Effector memory CD8-positive, alpha-beta T cell (primary cell): ENCODE results near the gene BCAS3.
"Not testable (repeated sequence)": the region's sequence is repeated elsewhere in the genome, so short reads cannot be mapped to it uniquely, and the experiment has no call there.

ENCODE experiments used
- ATAC-seq: fragments of 150-1000 bp; cut with Tn5 transposase; replicated peaks from 2 replicates; pipeline ENCODE4 v1.10.0; 2021; ENCODE audit warnings: mild to moderate bottlenecking, moderate library complexity
- DNase-seq, 3 experiments: peaks; one replicate each; pipeline ENCODE4 v3.0.0; 2021
- H3K27ac Mint-ChIP-seq, 2 donors: one replicate each; pipeline ENCODE4 v1.8.0; 2022; ENCODE audit warnings: mild to moderate bottlenecking in 2 of 2, mixed read lengths in 2 of 2, moderate library complexity in 2 of 2
- H3K27me3 Mint-ChIP-seq, 2 donors: one replicate each; pipeline ENCODE4 v1.8.0; 2022; ENCODE audit warnings: mixed read lengths in 2 of 2
- H3K36me3 Mint-ChIP-seq: one replicate; pipeline ENCODE4 v1.8.0; 2022; ENCODE audit warnings: mild to moderate bottlenecking, moderate library complexity, mixed read lengths; ENCODE audit not compliant: insufficient read depth
- H3K4me1 Mint-ChIP-seq, 2 donors: one replicate each; pipeline ENCODE4 v1.8.0; 2022; ENCODE audit warnings: low read depth in 2 of 2, mixed read lengths in 2 of 2
- H3K4me3 Mint-ChIP-seq, 2 donors: one replicate each; pipeline ENCODE4 v1.8.0; 2022; ENCODE audit warnings: mild to moderate bottlenecking in 2 of 2, mixed read lengths in 2 of 2, moderate library complexity in 2 of 2
- H3K9me3 Mint-ChIP-seq, 2 donors: one replicate each; pipeline ENCODE4 v1.8.0; 2022; ENCODE audit warnings: mixed read lengths in 2 of 2

Gene BCAS3

DNA sequence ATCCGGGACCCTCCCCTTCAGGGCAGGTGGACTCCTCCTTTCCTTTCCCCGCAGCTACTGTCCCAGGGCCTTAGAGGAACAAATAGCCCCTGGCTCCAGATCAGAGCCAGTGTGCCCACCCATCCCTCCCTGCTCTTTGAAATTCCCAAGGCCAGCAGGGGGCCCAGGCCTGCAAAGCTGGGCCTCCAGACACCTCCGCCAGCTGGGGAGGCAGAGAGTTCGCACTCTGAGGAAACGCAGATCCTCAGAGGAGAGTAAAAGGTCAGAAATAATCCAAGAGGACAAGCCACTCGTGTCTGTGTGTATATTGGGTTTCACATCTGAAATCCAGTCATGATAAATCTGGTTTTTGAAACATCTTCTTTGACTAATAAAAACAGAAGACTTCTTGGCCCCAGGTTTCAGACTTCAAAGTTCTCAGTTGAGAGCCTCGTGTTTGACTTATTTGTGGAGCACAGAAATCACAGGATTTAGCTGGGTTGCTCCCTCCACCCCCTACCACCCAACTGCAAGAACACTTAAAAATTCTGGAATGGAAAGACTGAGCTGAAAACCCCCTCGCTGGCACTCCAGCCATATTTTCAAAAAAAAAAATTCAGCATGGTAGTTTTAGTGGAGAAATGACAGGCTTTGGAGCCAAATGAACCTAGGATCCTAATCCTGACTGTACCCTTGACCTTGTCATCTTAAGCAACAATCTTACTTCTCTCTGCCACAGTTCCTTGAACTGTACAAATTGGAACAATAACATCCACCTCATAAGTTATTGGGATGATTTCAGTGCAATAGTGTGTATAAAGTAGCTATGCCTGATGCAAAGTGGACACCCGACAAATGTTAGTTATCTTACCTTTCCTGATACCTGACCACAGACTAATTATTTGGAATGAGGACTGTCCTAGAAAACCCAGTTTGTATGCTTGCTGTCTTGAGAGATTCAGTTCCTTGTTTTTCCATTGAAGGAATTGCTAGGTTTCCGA lies 677.5 kb downstream of the BCAS3 start:
- Mint-ChIP-seq H3K27ac (no peak overlapping the region), H3K27me3 (no peaks in the 10 kb centered on the region), H3K4me1 (no peaks in the 10 kb centered on the region), H3K9me3 (no peaks in the 10 kb centered on the region), H3K4me3 (no peak overlapping the region), H3K36me3 (peaks cover 3% of the 10 kb centered on the region)
- ATAC-seq (no peak), DNase-seq (no peak)

DNA sequence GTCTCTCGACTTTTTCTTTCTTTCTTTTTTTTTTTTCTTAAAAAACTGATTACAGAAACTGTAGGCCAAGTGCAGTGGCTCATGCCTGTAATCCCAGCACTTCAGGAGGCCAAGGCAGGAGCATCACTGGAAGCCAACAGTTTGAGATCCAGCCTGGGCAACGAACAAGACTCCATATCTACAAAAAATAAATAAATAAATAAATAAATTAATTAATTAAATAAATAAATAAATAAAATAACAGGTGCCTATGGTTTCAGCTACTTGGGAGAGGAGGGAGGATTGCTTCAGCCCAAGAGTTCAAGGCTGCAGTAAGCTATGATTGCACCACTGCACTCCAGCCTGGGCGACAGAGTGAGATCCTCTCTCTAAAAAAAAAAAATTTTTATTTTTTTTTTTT lies 679.4 kb downstream of the BCAS3 start:
- not testable (repeated sequence) for H3K9me3 Mint-ChIP-seq, H3K36me3 Mint-ChIP-seq, H3K4me1 Mint-ChIP-seq, H3K27ac Mint-ChIP-seq, DNase-seq, H3K4me3 Mint-ChIP-seq, ATAC-seq, H3K27me3 Mint-ChIP-seq

DNA sequence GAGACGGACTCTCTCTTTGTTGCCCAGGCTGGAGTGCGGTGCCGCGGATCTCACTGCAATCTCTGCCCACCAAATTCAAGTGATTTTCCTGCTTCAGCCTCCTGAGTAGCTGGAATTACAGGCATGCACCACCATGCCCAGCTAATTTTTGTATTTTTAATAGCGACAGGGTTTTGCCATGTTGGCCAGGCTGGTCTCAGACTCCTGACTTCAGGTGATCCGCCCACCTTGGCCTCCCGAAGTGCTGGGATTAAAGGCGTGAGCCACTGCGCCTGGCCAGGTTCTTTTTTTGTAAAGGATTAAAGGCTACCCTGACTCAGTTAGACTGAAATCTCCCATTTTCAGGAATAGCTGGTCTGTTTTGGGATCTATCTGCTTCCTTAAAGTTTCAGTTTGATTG lies 681.9 kb downstream of the BCAS3 start:
- H3K36me3 Mint-ChIP-seq, H3K9me3 Mint-ChIP-seq, H3K27me3 Mint-ChIP-seq, H3K4me1 Mint-ChIP-seq, ATAC-seq, H3K4me3 Mint-ChIP-seq, DNase-seq, H3K27ac Mint-ChIP-seq: not testable (repeated sequence)

DNA sequence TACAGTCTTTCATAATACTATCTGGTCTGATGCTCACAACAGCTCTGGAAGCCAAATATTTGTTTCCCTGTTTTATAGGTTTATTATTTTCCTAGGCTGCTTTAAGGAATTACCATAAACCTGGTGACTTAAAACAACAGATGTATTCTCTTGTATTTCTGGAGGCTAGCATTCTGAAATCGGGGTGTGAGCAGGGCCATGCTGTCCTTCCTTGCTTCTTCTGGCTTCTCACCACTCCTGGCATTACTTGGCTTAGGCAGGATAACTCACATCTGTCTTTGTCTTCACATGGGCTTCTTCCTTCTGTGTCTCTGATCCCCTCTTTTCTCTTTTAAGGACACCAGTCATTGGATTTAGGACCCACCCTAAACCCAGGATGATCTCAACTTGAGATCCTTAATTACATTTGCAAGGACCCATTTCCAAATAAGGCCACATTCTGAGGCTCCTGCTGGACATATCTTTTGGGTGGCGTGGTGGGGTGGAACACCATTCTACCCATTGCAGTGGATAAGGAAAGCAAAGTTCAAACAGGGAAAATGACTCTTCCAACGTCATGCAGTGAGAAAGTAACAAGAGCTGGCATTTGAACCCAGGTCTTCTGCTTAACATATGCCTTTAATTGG lies 682.8 kb downstream of the BCAS3 start:
- Mint-ChIP-seq H3K27me3 (no peaks in the 10 kb centered on the region), H3K4me3 (no peak overlapping the region), H3K36me3 (no peaks in the 10 kb centered on the region), H3K4me1 (no peaks in the 10 kb centered on the region), H3K9me3 (no peaks in the 10 kb centered on the region), H3K27ac (no peak overlapping the region)
- no peak for ATAC-seq
- no peak for DNase-seq

DNA sequence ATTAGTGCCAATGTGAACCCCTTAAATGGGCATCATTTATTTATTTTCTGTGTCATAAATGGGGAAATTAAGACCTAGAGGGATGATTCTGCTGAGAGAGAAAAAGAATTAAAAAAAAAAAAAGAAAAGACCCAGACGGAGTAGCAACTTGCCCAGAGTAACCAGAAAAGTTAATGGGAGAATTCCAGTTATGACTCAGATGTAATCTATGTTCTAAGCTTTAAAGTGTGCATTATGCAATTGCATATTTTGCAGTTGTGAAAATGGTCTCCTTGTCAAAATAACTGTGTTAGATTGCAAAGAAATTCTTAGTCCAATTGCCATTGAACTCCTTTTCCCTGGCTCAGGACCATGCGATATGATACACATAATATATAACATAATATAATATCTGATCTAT lies 683.4 kb downstream of the BCAS3 start:
- ATAC-seq (no peak), DNase-seq (no peak)
- no peak overlapping the region for H3K27ac Mint-ChIP-seq
- no peaks in the 10 kb centered on the region for H3K4me1 Mint-ChIP-seq
- H3K4me3 Mint-ChIP-seq = no peak overlapping the region
- no peaks in the 10 kb centered on the region for H3K36me3 Mint-ChIP-seq
- no peaks in the 10 kb centered on the region for H3K9me3 Mint-ChIP-seq
- H3K27me3 Mint-ChIP-seq = no peaks in the 10 kb centered on the region

DNA sequence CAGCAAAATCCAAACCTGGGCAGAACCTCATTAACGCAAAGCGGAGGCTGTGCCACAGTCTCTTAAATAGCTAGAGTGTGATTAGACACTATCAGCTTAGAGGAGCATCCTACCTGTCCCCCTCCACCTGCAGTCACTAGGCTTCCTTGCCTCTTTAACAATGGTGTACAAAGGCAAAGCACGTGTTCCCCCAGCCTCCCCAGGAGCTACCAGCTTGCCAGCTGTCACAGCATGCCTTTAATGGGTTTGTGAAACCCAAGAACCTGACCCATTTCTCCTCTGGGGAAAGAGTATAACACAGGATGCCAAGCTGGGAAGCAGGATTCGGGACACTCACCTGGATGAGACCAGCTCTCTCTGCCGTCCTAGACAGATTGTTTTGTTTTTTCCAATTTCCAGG lies 684.7 kb downstream of the BCAS3 start:
- Mint-ChIP-seq H3K27me3 (no peaks in the 10 kb centered on the region), H3K9me3 (no peaks in the 10 kb centered on the region), H3K36me3 (no peaks in the 10 kb centered on the region), H3K4me1 (no peaks in the 10 kb centered on the region), H3K27ac (no peak overlapping the region), H3K4me3 (no peak overlapping the region)
- no peak for DNase-seq
- ATAC-seq = no peak

DNA sequence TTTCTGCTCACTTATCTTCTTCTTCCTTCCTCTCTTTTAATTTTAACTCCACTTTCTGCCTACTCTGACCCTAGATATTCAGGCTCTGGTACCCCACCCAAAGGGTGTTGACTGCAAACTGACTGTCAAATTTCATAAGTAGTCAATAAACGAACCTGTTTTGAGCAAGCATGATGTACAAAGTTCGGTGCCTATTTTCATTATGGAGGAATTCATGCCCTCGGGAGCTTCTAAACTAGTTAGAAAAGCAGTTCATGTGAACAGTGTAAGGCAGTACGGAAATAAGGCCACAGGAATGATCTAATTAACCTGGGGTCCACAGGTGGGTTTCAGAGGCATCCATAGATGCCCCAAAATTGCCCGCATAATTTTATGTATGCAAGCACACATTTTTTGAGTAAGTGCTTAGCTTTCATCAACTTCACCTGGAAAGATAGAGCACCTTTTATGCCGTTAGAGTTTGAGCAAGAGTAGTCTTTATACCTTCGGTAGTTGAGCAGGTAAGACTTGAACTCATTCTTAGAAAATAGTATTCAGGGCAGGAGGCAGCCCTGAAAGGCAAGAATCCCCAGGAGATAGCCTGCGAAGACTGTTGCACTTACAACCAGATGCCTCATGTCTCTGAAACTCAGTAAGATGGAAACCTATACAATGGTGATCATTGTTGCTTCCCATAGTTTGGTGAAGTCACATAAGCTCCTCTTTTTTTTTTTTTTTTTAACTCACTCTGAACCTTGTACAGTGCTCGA lies 685.4 kb downstream of the BCAS3 start:
- ATAC-seq = no peak
- no peak for DNase-seq
- H3K9me3 Mint-ChIP-seq = no peaks in the 10 kb centered on the region
- no peaks in the 10 kb centered on the region for H3K27me3 Mint-ChIP-seq
- H3K4me3 Mint-ChIP-seq = no peak overlapping the region
- H3K36me3 Mint-ChIP-seq = no peaks in the 10 kb centered on the region
- no peaks in the 10 kb centered on the region for H3K4me1 Mint-ChIP-seq
- H3K27ac Mint-ChIP-seq = no peak overlapping the region

DNA sequence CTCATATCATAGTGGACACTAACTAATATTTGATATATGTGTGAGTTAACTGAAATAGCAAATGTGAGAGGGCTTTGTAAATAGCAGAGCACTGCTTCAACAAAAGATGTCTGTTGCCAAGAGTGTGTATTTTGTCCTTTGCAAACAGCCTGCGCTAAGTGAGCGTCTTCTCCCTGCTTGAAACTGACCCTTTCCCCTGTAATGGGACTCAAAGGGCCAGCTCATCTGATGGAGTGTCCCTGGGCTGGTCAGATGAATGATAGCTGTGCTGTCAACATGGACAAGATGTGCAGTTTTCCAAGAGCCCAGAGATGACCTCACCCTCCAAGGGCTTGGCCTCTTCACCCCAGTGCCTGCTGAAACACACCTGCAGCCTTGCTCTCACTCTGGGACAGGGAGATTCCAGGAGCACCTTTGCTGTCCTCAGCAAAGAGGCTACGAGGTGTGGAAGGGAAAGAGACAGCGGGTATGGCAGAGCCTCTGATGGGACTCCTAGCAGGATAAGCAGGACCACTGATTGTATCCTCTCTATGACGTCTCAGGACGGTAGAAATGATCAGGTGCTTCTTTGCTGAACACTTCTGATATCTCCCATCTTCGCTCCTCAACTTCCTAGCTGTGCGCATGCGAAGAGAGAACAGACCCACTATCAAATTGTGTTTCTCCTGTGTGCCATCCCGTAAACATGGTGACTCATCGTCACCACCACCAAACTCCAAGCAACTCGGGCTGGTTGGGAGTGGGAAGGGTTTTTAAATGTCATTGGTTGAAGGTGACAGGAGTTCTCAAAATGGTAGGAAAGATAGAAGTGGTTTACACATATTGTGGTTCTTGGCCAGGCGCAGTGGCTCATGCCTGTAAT lies 686.2 kb downstream of the BCAS3 start:
- H3K9me3 Mint-ChIP-seq = no peaks in the 10 kb centered on the region
- DNase-seq (no peak), ATAC-seq (no peak)
- no peaks in the 10 kb centered on the region for H3K36me3 Mint-ChIP-seq
- no peaks in the 10 kb centered on the region for H3K4me1 Mint-ChIP-seq
- H3K27ac Mint-ChIP-seq = no peak overlapping the region
- no peaks in the 10 kb centered on the region for H3K27me3 Mint-ChIP-seq
- no peak overlapping the region for H3K4me3 Mint-ChIP-seq

DNA sequence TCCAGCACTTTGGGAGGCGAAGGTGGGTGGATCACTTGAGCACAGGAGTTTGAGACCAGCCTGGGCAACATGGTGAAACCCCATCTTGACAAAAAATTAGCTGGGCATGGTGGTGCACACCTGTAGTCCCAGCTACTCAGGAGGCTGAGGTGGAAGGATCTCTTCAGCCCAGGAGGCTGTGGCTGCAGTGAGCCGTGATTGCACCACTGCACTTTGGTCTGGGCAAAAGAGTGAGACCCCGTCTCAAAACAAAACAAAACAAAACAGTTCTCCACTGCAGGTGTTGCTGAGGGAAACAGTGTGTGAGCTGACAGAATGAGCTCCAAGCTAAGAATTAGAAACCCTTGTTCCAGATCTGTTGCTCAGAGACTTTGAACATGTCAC lies 686.8 kb downstream of the BCAS3 start:
- no peaks in the 10 kb centered on the region for H3K27me3 Mint-ChIP-seq
- H3K36me3 Mint-ChIP-seq = no peaks in the 10 kb centered on the region
- H3K4me3 Mint-ChIP-seq = no peak overlapping the region
- no peaks in the 10 kb centered on the region for H3K4me1 Mint-ChIP-seq
- DNase-seq (no peak), ATAC-seq (no peak)
- no peak overlapping the region for H3K27ac Mint-ChIP-seq
- H3K9me3 Mint-ChIP-seq = no peaks in the 10 kb centered on the region

DNA sequence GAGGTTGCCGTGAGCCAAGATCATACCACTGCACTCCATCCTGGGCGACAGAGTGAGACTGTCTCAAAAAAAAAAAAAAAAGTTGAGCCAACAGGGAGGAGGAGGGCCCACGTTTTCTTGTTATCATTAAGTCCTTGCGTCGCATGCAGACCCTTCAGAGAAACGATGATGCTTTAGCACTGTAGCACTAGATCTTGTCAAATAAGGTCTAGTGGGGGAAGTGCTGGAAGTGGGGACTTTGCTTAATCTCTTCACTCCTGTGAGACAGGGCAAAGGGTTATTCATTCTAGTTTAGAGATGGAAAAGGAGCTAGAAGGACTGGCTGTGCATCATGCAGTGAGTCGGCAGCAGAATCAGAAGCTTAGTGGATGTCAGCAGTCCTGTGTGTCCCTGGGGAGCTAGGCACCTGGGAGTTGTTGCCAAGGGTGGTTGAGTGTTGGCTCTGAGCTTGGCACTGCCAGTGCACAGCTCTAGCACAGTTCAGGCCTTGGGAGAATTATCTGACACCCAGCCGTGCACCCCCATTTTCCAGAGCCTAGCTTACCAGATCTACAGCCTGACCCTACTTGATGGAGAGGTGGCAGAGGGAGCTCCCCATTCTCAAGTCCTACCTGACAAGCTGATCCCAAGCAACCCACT lies 688.5 kb downstream of the BCAS3 start:
- ATAC-seq (no peak), DNase-seq (no peak)
- Mint-ChIP-seq H3K4me3 (no peak overlapping the region), H3K9me3 (no peaks in the 10 kb centered on the region), H3K27me3 (no peaks in the 10 kb centered on the region), H3K27ac (no peak overlapping the region), H3K4me1 (no peaks in the 10 kb centered on the region), H3K36me3 (peaks cover 4% of the 10 kb centered on the region)

DNA sequence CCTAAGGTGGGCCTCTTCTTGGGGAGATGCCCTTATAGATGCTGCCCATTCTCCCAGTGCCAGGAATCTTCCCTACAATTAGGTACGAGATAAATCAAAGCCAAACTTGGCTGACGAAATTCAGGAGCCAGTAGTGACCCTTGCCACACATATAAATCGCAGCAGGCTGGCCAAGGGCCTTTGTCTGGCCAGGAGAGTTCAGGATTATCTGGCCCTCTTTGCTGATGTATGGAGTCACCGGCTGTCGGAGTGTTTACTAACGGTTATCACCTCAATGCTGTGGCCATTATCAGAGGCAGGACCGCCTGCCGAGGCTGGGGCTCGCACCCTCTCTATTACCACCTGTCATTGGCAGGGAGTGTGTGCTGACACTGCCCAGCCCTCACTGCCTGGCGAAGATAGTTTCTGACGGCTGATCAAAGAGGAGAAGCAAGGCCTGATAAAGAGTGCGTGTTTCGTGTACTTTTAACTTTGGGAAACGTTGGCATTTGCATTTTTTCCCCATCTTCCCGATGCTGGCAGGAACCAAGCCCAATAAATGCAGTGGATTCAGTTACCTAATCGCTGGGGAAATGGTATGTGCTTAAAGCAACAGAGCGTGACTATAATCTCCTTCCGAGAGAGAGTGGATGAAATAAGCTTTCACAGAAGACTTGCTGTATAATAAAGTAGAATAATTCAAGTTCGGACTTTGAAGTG lies 689.2 kb downstream of the BCAS3 start:
- no peaks in the 10 kb centered on the region for H3K9me3 Mint-ChIP-seq
- no peaks in the 10 kb centered on the region for H3K27me3 Mint-ChIP-seq
- H3K4me3 Mint-ChIP-seq = no peak overlapping the region
- ATAC-seq = no peak
- no peak for DNase-seq
- H3K36me3 Mint-ChIP-seq = peaks cover 5% of the 10 kb centered on the region
- no peak overlapping the region for H3K27ac Mint-ChIP-seq
- H3K4me1 Mint-ChIP-seq = no peaks in the 10 kb centered on the region

DNA sequence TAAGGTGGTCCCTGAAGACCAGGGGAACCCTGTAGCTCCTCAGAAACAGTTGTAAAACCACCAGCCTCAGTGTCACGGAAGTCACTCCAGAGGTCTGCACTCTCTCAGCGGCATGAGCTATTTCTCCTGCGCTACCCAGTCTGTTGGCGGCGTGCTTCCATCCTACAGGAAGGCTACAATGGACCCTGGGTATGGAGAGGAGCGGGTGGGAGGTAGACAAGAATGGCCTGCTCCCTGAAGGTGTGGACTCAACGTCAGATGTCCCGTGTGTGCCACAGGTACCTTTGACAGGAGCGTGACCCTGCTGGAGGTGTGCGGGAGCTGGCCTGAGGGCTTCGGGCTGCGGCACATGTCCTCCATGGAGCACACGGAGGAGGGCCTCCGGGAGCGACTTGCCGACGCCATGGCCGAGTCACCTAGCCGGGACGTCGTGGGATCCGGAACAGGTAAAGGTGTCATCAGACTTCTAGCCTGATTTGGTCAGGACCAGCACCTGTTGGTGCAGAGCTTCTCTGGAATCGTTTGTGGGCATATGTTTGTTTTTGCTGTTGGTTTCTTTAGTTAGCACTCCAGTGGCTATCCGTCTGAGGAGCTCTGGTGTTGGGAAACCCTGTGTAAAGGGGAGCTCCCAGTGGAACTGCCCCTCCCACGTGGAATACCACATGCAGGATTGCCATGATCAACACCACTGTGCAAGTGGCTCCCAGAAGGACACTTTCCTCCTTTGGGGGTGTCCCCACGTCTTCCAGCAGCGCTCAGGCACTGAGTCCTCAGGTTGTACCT lies 690.6 kb downstream of the BCAS3 start:
- H3K27me3 Mint-ChIP-seq = no peaks in the 10 kb centered on the region
- DNase-seq (no peak), ATAC-seq (no peak)
- peaks cover 7% of the 10 kb centered on the region for H3K36me3 Mint-ChIP-seq
- H3K27ac Mint-ChIP-seq = no peak overlapping the region
- no peak overlapping the region for H3K4me3 Mint-ChIP-seq
- H3K9me3 Mint-ChIP-seq = no peaks in the 10 kb centered on the region
- H3K4me1 Mint-ChIP-seq = no peaks in the 10 kb centered on the region
